OCI-LY3 (cell line): ENCODE measurements around the gene CACNA1C.

ENCODE experiments used
- H2AFZ ChIP-seq: fragments of 200-600, 300-600 bp; shearing (Covaris generic); 2 replicates; pipeline ENCODE4 v1.6.0; 2014; ENCODE audit warnings: antibody characterized with exemption, low read depth, low read length
- H3K27ac ChIP-seq: fragments of 200-600, 300-600 bp; sonication (generic); 2 replicates; pipeline ENCODE4 v1.5.1; 2014; ENCODE audit warnings: mild to moderate bottlenecking, low read length, moderate library complexity, mixed read lengths
- H3K27me3 ChIP-seq: fragments of 200-600, 300-600 bp; sonication (generic); 2 replicates; pipeline ENCODE4 v1.6.1; 2014; ENCODE audit warnings: low read depth, low read length, mixed read lengths
- H3K36me3 ChIP-seq: fragments of 200-600, 300-600 bp; sonication (generic); replicated peaks from 2 replicates; pipeline ENCODE3; 2014; ENCODE audit warnings: low read depth, low read length, mixed read lengths
- H3K4me1 ChIP-seq: fragments of 300-600, 200-600 bp; sonication (generic); 2 replicates; pipeline ENCODE4 v1.6.1; 2014; ENCODE audit warnings: low read length, mixed read lengths
- H3K4me2 ChIP-seq: fragments of 200-600, 300-600 bp; sonication (generic); 2 replicates; pipeline ENCODE4 v1.6.1; 2014; ENCODE audit warnings: low read length, mixed read lengths
- H3K4me3 ChIP-seq: fragments of 300-600, 200-600 bp; sonication (generic); 2 replicates; pipeline ENCODE4 v1.5.1; 2014; ENCODE audit warnings: antibody characterized with exemption, mild to moderate bottlenecking, low read length, moderate library complexity
- H3K79me2 ChIP-seq: fragments of 300-600, 200-600 bp; shearing (Covaris generic); 2 replicates; pipeline ENCODE4 v1.6.1; 2014; ENCODE audit warnings: mild to moderate bottlenecking, low read length, mixed read lengths
- H3K9ac ChIP-seq: fragments of 300-600, 200-600 bp; shearing (Covaris generic); 2 replicates; pipeline ENCODE4 v1.6.0; 2014; ENCODE audit warnings: mild to moderate bottlenecking, low read length, moderate library complexity
- H3K9me3 ChIP-seq: fragments of 200-600, 300-600 bp; shearing (Covaris generic); 2 replicates; pipeline ENCODE4 v1.6.1; 2014; ENCODE audit warnings: low read length, mixed read lengths; ENCODE audit not compliant: insufficient read depth
- H4K20me1 ChIP-seq: fragments of 200-600, 300-600 bp; sonication (generic); 2 replicates; pipeline ENCODE4 v1.6.1; 2016; ENCODE audit warnings: low read length, mixed read lengths; ENCODE audit not compliant: insufficient read depth
- EZH2phosphoT487 ChIP-seq: fragments of 200-600 bp; shearing (Covaris generic); IDR thresholded peaks from 2 replicates; pipeline ENCODE4 v1.6.1; 2018; ENCODE audit warnings: antibody characterized with exemption, mixed run types, low read depth
- TF ChIP-seq, protein P1 (sequence below): fragments of 200-600, 300-600 bp; sonication (generic); IDR thresholded peaks from 2 replicates; pipeline ENCODE4 v1.5.1; 2014; ENCODE audit warnings: antibody characterized with exemption, low read length, low read depth

Gene CACNA1C

DNA sequence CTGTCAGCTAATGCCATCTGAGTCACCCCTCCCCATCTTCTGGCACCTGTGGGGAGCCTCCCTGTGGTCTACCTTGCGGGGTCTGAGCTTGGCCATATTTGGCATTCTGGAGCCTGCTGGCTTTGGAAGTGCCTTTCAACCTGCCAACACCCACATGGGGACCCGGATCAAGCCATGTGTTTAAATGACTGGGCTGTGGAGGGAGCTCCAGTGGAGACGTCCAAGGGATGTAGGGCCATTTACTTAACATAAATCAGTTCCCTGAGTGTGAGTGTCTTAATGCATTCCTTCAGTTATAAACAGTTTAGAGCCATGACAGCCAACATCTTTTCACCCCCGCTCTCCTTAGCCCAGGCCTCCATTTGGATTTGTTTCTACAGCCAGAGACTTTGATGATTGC lies 22.0 kb downstream of the CACNA1C start:
- Histone ChIP-seq H3K79me2 (no peaks in the 10 kb centered on the region), H3K4me3 (no peak overlapping the region), H3K27ac (no peak overlapping the region), H3K36me3 (no peaks in the 10 kb centered on the region), H3K4me1 (no peaks in the 10 kb centered on the region), H3K4me2 (no peak overlapping the region), H3K9me3 (peaks cover 6% of the 10 kb centered on the region; the same call in 1 of the 2 replicates), H3K9ac (no peak overlapping the region), H2AFZ (no peak overlapping the region), H4K20me1 (no peaks in the 10 kb centered on the region), H3K27me3 (peaks cover 7% of the 10 kb centered on the region)
- TF ChIP-seq, protein P1, sequence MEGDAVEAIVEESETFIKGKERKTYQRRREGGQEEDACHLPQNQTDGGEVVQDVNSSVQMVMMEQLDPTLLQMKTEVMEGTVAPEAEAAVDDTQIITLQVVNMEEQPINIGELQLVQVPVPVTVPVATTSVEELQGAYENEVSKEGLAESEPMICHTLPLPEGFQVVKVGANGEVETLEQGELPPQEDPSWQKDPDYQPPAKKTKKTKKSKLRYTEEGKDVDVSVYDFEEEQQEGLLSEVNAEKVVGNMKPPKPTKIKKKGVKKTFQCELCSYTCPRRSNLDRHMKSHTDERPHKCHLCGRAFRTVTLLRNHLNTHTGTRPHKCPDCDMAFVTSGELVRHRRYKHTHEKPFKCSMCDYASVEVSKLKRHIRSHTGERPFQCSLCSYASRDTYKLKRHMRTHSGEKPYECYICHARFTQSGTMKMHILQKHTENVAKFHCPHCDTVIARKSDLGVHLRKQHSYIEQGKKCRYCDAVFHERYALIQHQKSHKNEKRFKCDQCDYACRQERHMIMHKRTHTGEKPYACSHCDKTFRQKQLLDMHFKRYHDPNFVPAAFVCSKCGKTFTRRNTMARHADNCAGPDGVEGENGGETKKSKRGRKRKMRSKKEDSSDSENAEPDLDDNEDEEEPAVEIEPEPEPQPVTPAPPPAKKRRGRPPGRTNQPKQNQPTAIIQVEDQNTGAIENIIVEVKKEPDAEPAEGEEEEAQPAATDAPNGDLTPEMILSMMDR, result no peak
- TF ChIP-seq EZH2phosphoT487, result no peak

DNA sequence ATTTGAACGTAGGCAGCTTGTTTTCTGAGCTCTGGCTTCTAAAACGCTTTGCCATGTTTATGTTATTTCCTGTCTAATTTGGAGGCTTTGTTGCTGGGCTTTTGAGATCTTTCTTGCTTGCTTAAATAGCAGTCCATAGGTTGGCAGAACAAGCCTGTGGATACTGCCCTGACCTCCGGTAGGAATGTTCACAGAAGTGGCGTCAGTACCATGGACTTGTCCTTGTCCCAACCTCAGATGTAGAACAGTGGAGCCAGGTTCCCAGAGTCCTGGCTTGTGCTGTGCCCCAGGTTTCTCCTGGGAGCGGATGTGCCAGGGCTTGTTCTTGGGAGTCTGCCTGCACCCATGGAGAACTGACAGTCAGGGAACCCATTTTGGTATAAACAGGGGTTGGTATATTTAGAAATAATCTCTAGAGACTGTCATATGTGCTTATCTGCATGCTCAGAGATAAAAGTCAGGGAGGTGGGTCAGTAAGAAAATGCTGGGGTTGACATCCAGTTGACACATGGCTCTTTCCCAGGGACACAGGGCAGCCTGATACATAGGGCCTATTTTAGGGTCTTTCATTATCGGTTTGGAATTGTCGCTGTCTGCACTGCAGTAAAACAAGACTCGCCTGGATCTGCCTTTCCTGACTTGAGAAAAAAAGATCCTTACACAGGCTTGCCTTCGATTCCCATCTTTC lies 22.9 kb downstream of the CACNA1C start:
- H4K20me1 ChIP-seq, result no peaks in the 10 kb centered on the region
- H3K4me3 ChIP-seq, result no peak overlapping the region
- no peak overlapping the region for H3K27ac ChIP-seq
- no peaks in the 10 kb centered on the region for H3K9me3 ChIP-seq
- peaks cover 7% of the 10 kb centered on the region for H3K27me3 ChIP-seq
- no peaks in the 10 kb centered on the region for H3K79me2 ChIP-seq
- no peaks in the 10 kb centered on the region for H3K36me3 ChIP-seq
- TF ChIP-seq EZH2phosphoT487, result no peak
- TF ChIP-seq, protein P1, result no peak
- no peaks in the 10 kb centered on the region for H3K4me1 ChIP-seq
- no peak overlapping the region for H3K9ac ChIP-seq
- H3K4me2 ChIP-seq, result no peak overlapping the region
- no peak overlapping the region for H2AFZ ChIP-seq

DNA sequence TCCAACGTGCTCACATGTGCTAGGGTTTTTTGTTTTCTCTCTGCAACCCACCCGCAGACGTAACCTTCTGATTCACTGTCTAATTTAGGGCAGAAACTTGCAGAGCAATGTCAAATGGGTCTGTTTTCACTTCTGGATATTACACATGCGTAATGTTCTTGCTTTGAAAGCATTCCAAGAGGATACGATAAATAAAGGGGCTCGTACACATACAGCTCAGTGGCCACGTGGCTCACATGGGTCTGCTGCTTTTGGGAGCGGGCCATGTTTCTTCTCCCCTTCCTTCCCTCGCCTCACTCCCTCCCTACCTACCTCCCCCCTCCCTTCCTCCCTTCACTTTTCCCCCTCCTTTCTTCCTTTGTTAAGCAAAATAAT lies 23.4 kb downstream of the CACNA1C start:
- no peaks in the 10 kb centered on the region for H3K36me3 ChIP-seq
- H3K27ac ChIP-seq, result no peak overlapping the region
- H3K4me3 ChIP-seq, result no peak overlapping the region
- no peaks in the 10 kb centered on the region for H3K9me3 ChIP-seq
- no peaks in the 10 kb centered on the region for H3K79me2 ChIP-seq
- H3K4me2 ChIP-seq, result no peak overlapping the region
- no peaks in the 10 kb centered on the region for H4K20me1 ChIP-seq
- H3K4me1 ChIP-seq, result no peaks in the 10 kb centered on the region
- no peak for TF ChIP-seq EZH2phosphoT487
- TF ChIP-seq, protein P1, result no peak
- H3K9ac ChIP-seq, result no peak overlapping the region
- peaks cover 7% of the 10 kb centered on the region for H3K27me3 ChIP-seq
- H2AFZ ChIP-seq, result no peak overlapping the region

DNA sequence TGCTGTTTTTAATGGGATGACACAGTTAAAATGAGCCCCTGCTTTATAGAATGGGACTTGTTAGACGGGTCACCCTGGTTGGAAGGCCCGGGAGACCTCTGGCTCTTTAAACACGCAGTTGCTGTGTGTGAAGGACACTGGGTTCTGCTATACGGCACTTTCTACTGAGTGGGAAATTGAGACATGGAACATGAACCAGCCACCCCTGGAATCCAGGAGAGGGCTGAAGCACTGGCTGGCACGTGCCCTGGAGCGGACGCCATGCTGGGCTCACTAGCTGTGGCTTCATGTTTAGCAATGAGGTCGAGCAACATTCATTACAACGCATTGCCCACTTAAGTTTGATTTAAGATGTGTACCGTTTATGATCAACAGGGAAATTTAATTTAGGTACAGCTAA lies 23.9 kb downstream of the CACNA1C start:
- no peaks in the 10 kb centered on the region for H3K36me3 ChIP-seq
- H3K4me3 ChIP-seq, result no peak overlapping the region
- H3K4me2 ChIP-seq, result no peak overlapping the region
- H3K4me1 ChIP-seq, result no peaks in the 10 kb centered on the region
- no peaks in the 10 kb centered on the region for H3K9me3 ChIP-seq
- H3K27me3 ChIP-seq, result peaks cover 7% of the 10 kb centered on the region
- TF ChIP-seq EZH2phosphoT487, result no peak
- TF ChIP-seq, protein P1, result no peak
- H3K79me2 ChIP-seq, result no peaks in the 10 kb centered on the region
- H3K9ac ChIP-seq, result no peak overlapping the region
- no peak overlapping the region for H3K27ac ChIP-seq
- H4K20me1 ChIP-seq, result no peaks in the 10 kb centered on the region
- no peak overlapping the region for H2AFZ ChIP-seq
